Keratinocyte (primary cell): ENCODE results near the gene FXR1.

ENCODE experiments used
- EZH2 ChIP-seq: IDR thresholded peaks from one replicate; pipeline ENCODE4 v1.6.1; 2012; ENCODE audit warnings: inconsistent platforms, mild to moderate bottlenecking, low read length, moderate library complexity
- TF ChIP-seq, protein P1 (sequence below), 3 experiments: IDR thresholded peaks in 1 of 3; conservative IDR thresholded peaks in 1 of 3; optimal IDR thresholded peaks in 1 of 3; 2 replicates in 2 of 3; 3 replicates in 1 of 3; pipeline versions ENCODE3 to v1.5.1; 2011; ENCODE audit warnings: low read length in 3 of 3, mild to moderate bottlenecking in 3 of 3, moderate library complexity in 2 of 3, control low read depth in 1 of 3, inconsistent platforms in 1 of 3; ENCODE audit not compliant: insufficient read depth in 2 of 3; ENCODE audit errors: extremely low read depth in 1 of 3

DNA sequence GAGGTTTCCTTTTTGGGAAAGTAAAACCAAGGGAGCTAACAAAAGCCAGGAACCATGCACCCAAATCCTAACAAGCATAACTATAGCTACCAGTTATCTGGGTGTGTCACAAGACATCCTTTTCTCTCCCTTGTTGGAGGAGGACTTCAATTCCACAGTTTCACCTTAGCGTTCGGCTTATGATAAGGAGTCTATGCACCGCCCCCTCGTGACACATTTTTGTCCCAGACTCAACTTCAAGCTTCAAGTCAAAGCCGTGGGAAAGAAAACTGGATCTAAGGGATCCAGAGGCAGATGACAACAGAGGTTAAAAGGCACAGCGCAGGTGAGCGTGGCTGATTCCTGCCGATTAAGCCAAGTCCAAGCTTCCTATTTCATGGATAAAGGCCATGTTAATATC is 13.9 kb upstream of the FXR1 start:
- TF ChIP-seq, protein P1, sequence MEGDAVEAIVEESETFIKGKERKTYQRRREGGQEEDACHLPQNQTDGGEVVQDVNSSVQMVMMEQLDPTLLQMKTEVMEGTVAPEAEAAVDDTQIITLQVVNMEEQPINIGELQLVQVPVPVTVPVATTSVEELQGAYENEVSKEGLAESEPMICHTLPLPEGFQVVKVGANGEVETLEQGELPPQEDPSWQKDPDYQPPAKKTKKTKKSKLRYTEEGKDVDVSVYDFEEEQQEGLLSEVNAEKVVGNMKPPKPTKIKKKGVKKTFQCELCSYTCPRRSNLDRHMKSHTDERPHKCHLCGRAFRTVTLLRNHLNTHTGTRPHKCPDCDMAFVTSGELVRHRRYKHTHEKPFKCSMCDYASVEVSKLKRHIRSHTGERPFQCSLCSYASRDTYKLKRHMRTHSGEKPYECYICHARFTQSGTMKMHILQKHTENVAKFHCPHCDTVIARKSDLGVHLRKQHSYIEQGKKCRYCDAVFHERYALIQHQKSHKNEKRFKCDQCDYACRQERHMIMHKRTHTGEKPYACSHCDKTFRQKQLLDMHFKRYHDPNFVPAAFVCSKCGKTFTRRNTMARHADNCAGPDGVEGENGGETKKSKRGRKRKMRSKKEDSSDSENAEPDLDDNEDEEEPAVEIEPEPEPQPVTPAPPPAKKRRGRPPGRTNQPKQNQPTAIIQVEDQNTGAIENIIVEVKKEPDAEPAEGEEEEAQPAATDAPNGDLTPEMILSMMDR (optimal IDR thresholded peaks at IDR 0.05 in 1 of 3, IDR thresholded peaks at IDR 0.05 in 1 of 3, conservative IDR thresholded peaks at IDR 0.05 in 1 of 3; ENCODE audit: extremely low read depth in 1 of 3, insufficient read depth in 2 of 3, low read length in 3 of 3): no peak
- TF ChIP-seq EZH2: no peak
